Thoracic aorta (tissue), 2 donors: ENCODE data around the gene PACS1. TPM values are rescaled to one million over a fixed set of nuclear protein-coding genes. Genes with fewer than 3 reads are reported as not detected.
A peak's percentile ranks its signal among the peaks of the same experiment; 100 is the strongest.

Experiments
- ATAC-seq: fragments of 150-250 bp; one replicate; pipeline ENCODE4 v1.8.0; 2017; ENCODE audit warnings: low read depth; ENCODE audit not compliant: insufficient number of reproducible peaks, low FRiP score
- DNase-seq: peaks from one replicate; pipeline ENCODE4 v3.0.0-alpha.2; 2020; ENCODE audit warnings: low spot score
- H3K27ac ChIP-seq, 2 donors: fragments of 200-600 bp; sonication (generic); 1 replicate in 1 of 2; 2 replicates in 1 of 2; pipeline ENCODE4 v1.5.1; 2016; ENCODE audit warnings: mild to moderate bottlenecking in 2 of 2, moderate library complexity in 2 of 2
- H3K27me3 ChIP-seq: fragments of 200-600 bp; sonication (generic); replicated peaks from 2 replicates; pipeline ENCODE4 v1.6.0; 2016; ENCODE audit warnings: mild to moderate bottlenecking; ENCODE audit not compliant: insufficient read depth
- H3K36me3 ChIP-seq: fragments of 200-600 bp; sonication (generic); one replicate; pipeline ENCODE4 v1.5.1; 2016
- H3K4me1 ChIP-seq, 2 donors: fragments of 200-600 bp; sonication (generic); 1 replicate in 1 of 2; 2 replicates in 1 of 2; pipeline versions ENCODE4 v1.5.1 to v1.6.0; 2016; ENCODE audit warnings: low read depth in 2 of 2, mild to moderate bottlenecking in 1 of 2; ENCODE audit not compliant: control insufficient read depth in 1 of 2
- H3K4me3 ChIP-seq: fragments of 200-600 bp; sonication (generic); 2 replicates; pipeline ENCODE4 v1.5.1; 2016; ENCODE audit warnings: mild to moderate bottlenecking
- H3K9me3 ChIP-seq: fragments of 200-600 bp; sonication (generic); 2 replicates; pipeline ENCODE4 v1.5.1; 2016
- total RNA-seq, 2 donors: library from RNA; depleted of rRNA; stranded (reverse); fragments of >200 nt; gene quantifications; one replicate each; pipeline versions ENCODE4 v1.1.0 to v1.2.3, GENCODE V29; 2016
- TF ChIP-seq, protein P1 (sequence below): fragments of 200-600 bp; sonication (generic); IDR thresholded peaks from one replicate; pipeline ENCODE4 v1.5.1; 2019; ENCODE audit warnings: antibody characterized with exemption

Gene PACS1
- total RNA-seq, 2 donors from 2014 or later, result 82.9 to 112 TPM

- Histone ChIP-seq H3K27ac (no peak overlapping the region), H3K4me1 (no peaks in the 10 kb centered on the region), H3K36me3 (no peaks in the 10 kb centered on the region), H3K9me3 (no peaks in the 10 kb centered on the region), H3K4me3 (no peak overlapping the region), H3K27me3 (no peaks in the 10 kb centered on the region)
- no peak for DNase-seq
- TF ChIP-seq, protein P1, sequence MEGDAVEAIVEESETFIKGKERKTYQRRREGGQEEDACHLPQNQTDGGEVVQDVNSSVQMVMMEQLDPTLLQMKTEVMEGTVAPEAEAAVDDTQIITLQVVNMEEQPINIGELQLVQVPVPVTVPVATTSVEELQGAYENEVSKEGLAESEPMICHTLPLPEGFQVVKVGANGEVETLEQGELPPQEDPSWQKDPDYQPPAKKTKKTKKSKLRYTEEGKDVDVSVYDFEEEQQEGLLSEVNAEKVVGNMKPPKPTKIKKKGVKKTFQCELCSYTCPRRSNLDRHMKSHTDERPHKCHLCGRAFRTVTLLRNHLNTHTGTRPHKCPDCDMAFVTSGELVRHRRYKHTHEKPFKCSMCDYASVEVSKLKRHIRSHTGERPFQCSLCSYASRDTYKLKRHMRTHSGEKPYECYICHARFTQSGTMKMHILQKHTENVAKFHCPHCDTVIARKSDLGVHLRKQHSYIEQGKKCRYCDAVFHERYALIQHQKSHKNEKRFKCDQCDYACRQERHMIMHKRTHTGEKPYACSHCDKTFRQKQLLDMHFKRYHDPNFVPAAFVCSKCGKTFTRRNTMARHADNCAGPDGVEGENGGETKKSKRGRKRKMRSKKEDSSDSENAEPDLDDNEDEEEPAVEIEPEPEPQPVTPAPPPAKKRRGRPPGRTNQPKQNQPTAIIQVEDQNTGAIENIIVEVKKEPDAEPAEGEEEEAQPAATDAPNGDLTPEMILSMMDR, result no peak
- no peak for ATAC-seq
Observed at GRCh38 chr11:66042227-66042995, 27.7 kb upstream of the PACS1 start.

GRCh38 chr11:66042996-66043906 is 26.8 kb upstream of the PACS1 start:
- Histone ChIP-seq H3K36me3 (no peaks in the 10 kb centered on the region), H3K4me3 (no peak overlapping the region), H3K9me3 (no peaks in the 10 kb centered on the region), H3K27ac (no peak overlapping the region), H3K27me3 (no peaks in the 10 kb centered on the region), H3K4me1 (peaks cover 0 to 8% of the 10 kb centered on the region in 2 donors)
- ATAC-seq (no peak), DNase-seq (no peak)
- TF ChIP-seq, protein P1, result no peak

DNA sequence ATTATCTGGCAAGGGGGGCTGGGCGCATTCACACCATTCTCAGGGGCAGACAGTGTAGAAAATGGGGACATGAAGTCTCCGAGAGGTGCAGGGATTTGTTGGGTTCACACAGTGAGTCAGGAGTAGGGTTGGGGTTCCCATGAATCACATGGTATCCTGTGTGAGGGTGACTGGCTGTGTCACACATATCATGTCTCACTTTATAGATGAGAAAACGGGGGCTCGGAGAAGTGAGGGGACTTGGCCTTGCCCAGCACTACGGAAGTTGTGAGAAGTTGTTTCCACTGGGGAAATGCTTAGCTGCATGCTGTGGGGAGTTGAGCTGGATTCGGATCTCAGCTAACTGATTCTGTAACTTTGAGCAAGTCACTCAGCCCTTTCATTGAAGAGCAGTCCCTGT is 25.3 kb upstream of the PACS1 start:
- peaks cover 0 to 16% of the 10 kb centered on the region in 2 donors for H3K4me1 ChIP-seq

DNA sequence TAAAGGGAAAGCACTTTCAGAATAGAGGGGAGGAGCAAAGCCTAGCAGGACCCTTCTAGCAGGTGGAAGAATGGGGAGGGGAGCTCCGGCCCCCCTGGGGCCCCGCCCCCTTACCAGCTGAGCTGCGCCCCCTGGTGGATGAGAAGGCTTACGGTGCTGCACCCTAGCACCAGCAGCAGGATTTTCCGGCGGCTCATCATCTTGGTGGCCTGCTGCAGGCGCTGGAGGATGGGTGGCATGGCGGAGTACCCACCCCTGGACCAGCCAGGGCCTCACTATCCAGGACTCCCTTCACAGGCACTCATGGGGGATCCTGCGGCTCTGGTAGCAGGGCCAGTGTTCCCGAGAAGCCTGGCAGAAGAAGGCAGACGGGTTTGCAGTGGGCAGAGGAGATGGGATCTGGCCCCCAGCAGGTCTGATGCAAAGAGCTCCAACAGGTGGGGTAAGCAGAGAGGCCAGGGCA is 24.9 kb upstream of the PACS1 start:
- H3K9me3 ChIP-seq, result no peaks in the 10 kb centered on the region
- TF ChIP-seq, protein P1, result peak; percentile 91
- DNase-seq, result no peak
- H3K27ac ChIP-seq, result no peak overlapping the region
- no peaks in the 10 kb centered on the region for H3K36me3 ChIP-seq
- H3K4me1 ChIP-seq, result peaks cover 0 to 16% of the 10 kb centered on the region in 2 donors
- H3K4me3 ChIP-seq, result no peak overlapping the region
- no peak for ATAC-seq
- H3K27me3 ChIP-seq, result no peaks in the 10 kb centered on the region

More for the DNA sequence above, 25.3 kb upstream of the PACS1 start:
- Histone ChIP-seq H3K4me3 (no peak overlapping the region), H3K27me3 (no peaks in the 10 kb centered on the region), H3K36me3 (no peaks in the 10 kb centered on the region), H3K9me3 (no peaks in the 10 kb centered on the region), H3K27ac (no peak overlapping the region)
- no peak for ATAC-seq
- DNase-seq, result no peak
- TF ChIP-seq, protein P1, result no peak

DNA sequence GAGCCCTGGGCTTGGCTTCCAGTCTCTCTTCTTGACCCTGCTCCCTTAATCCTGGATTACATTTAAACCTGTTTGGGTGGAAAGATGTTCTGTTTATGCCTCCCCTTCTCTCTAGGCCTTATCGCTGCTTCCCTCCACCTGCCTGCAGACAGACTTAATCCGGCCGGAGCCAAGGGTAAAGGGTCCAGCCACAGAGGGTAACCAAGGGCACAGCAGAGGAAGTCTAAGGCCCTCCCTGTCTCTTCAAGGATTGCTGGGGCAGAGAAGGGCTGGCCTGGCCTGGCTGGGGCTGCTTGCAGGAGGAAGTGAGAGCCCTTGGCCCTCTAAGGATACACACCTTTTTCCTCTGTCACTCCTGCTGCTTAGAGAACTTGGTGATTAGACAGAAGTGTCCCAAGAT is 23.2 kb upstream of the PACS1 start:
- DNase-seq (no peak), ATAC-seq (no peak)
- H3K9me3 ChIP-seq, result no peaks in the 10 kb centered on the region
- TF ChIP-seq, protein P1, result no peak
- no peaks in the 10 kb centered on the region for H3K27me3 ChIP-seq
- H3K4me3 ChIP-seq, result no peak overlapping the region
- no peak overlapping the region for H3K27ac ChIP-seq
- no peaks in the 10 kb centered on the region for H3K36me3 ChIP-seq
- peaks cover 5 to 23% of the 10 kb centered on the region in 2 donors for H3K4me1 ChIP-seq
